ENCODE data around the gene SGF29. TPM values are rescaled to one million over a fixed set of nuclear protein-coding genes. Genes with fewer than 3 reads are reported as not detected.

The SGF29 gene
- total RNA-seq, 1 experiment from 2014 or later, result 22.3 TPM

GRCh38 chr16:28558456-28558855 lies 4.7 kb downstream of the SGF29 start:
- DNase-seq (no peak), ATAC-seq (no peak)
- H3K36me3 ChIP-seq (ENCODE audit: low read depth, low read length), result no peaks in the 10 kb centered on the region
- TF ChIP-seq CTCF (conservative IDR thresholded peaks at IDR 0.05; ENCODE audit: low read depth, low read length) (no peak), EZH2phosphoT487 (IDR thresholded peaks at IDR 0.05; ENCODE audit: borderline replicate concordance, low read length) (no peak), EZH2 (IDR thresholded peaks at IDR 0.05; ENCODE audit: low read length, unreplicated experiment) (no peak)
- H3K9me3 ChIP-seq (ENCODE audit: low read length), result no peaks in the 10 kb centered on the region
- peaks cover 12% of the 10 kb centered on the region for H3K79me2 ChIP-seq (ENCODE audit: low read length)
- no peaks in the 10 kb centered on the region for H3K27me3 ChIP-seq (ENCODE audit: low read length)
- no peaks in the 10 kb centered on the region for H3K9me2 ChIP-seq (replicated peaks; ENCODE audit: low read length)
- no peak overlapping the region for H3K4me3 ChIP-seq (ENCODE audit: low read length)
- ChIA-PET POLR2A (ENCODE audit: unreplicated experiment) (no interaction called here), CTCF (no interaction called here)
- no peak overlapping the region for H2AFZ ChIP-seq (ENCODE audit: low read length)
- intact Hi-C loops (cut with micrococcal nuclease), result no loop called here
- H3K27ac ChIP-seq (ENCODE audit: low read length), result no peak overlapping the region
- no peak overlapping the region for H3K9ac ChIP-seq (ENCODE audit: low read length)
- H3K4me2 ChIP-seq (ENCODE audit: low read length), result no peak overlapping the region
- BruUV-seq (replicated peaks), result no TSS peak
- no peaks in the 10 kb centered on the region for H3F3A ChIP-seq (ENCODE audit: low read length, unreplicated experiment)
- H3K4me1 ChIP-seq (ENCODE audit: insufficient read depth, low read length), result peaks cover 6% of the 10 kb centered on the region; the same call in 1 of the 2 replicates
- H4K20me1 ChIP-seq (ENCODE audit: low read length), result no peaks in the 10 kb centered on the region

- BruUV-seq (replicated peaks), result no TSS peak
- no peak overlapping the region for H3K27ac ChIP-seq (ENCODE audit: low read length)
- no peaks in the 10 kb centered on the region for H3K27me3 ChIP-seq (ENCODE audit: low read length)
- ChIA-PET POLR2A (ENCODE audit: unreplicated experiment) (no interaction called here), CTCF (no interaction called here)
- H3K36me3 ChIP-seq (ENCODE audit: low read depth, low read length), result no peaks in the 10 kb centered on the region
- intact Hi-C loops (cut with micrococcal nuclease), result no loop called here
- no peaks in the 10 kb centered on the region for H4K20me1 ChIP-seq (ENCODE audit: low read length)
- 0 out of 2 replicates have a peak, but pooled peaks cover 2% of the 10 kb centered on the region for H3K79me2 ChIP-seq (ENCODE audit: low read length)
- H3K4me3 ChIP-seq (ENCODE audit: low read length), result no peak overlapping the region
- H3K9me3 ChIP-seq (ENCODE audit: low read length), result no peaks in the 10 kb centered on the region
- H3F3A ChIP-seq (ENCODE audit: low read length, unreplicated experiment), result no peaks in the 10 kb centered on the region
- no peak overlapping the region for H3K4me2 ChIP-seq (ENCODE audit: low read length)
- TF ChIP-seq EZH2 (IDR thresholded peaks at IDR 0.05; ENCODE audit: low read length, unreplicated experiment) (no peak), CTCF (conservative IDR thresholded peaks at IDR 0.05; ENCODE audit: low read depth, low read length) (no peak), EZH2phosphoT487 (IDR thresholded peaks at IDR 0.05; ENCODE audit: borderline replicate concordance, low read length) (no peak)
- ATAC-seq, result no peak
- H3K4me1 ChIP-seq (ENCODE audit: insufficient read depth, low read length), result no peaks in the 10 kb centered on the region
- H2AFZ ChIP-seq (ENCODE audit: low read length), result no peak overlapping the region
- H3K9me2 ChIP-seq (replicated peaks; ENCODE audit: low read length), result no peaks in the 10 kb centered on the region
- no peak overlapping the region for H3K9ac ChIP-seq (ENCODE audit: low read length)
- no peak for DNase-seq
These were observed 8.0 kb downstream of the SGF29 start for GRCh38 chr16:28561557-28562187.

- intact Hi-C loops (cut with micrococcal nuclease), result no loop called here
- H2AFZ ChIP-seq (ENCODE audit: low read length), result no peak overlapping the region
- H3K4me1 ChIP-seq (ENCODE audit: insufficient read depth, low read length), result no peaks in the 10 kb centered on the region
- no peak overlapping the region for H3K9ac ChIP-seq (ENCODE audit: low read length)
- BruUV-seq (replicated peaks), result no TSS peak
- POLR2A ChIA-PET (ENCODE audit: unreplicated experiment), result no interaction called here
- no peak for ATAC-seq
- H3F3A ChIP-seq (ENCODE audit: low read length, unreplicated experiment), result no peaks in the 10 kb centered on the region
- no peak overlapping the region for H3K4me3 ChIP-seq (ENCODE audit: low read length)
- H3K9me3 ChIP-seq (ENCODE audit: low read length), result peaks cover 2% of the 10 kb centered on the region; the same call in 1 of the 2 replicates
- H4K20me1 ChIP-seq (ENCODE audit: low read length), result no peaks in the 10 kb centered on the region
- no peaks in the 10 kb centered on the region for H3K27me3 ChIP-seq (ENCODE audit: low read length)
- TF ChIP-seq EZH2 (IDR thresholded peaks at IDR 0.05; ENCODE audit: low read length, unreplicated experiment), result no peak
- no peak for TF ChIP-seq EZH2phosphoT487 (IDR thresholded peaks at IDR 0.05; ENCODE audit: borderline replicate concordance, low read length)
- TF ChIP-seq CTCF (conservative IDR thresholded peaks at IDR 0.05; ENCODE audit: low read depth, low read length), result no peak
- H3K9me2 ChIP-seq (replicated peaks; ENCODE audit: low read length), result no peaks in the 10 kb centered on the region
- H3K4me2 ChIP-seq (ENCODE audit: low read length), result no peak overlapping the region
- peaks cover 2% of the 10 kb centered on the region; the same call in 1 of the 2 replicates for H3K36me3 ChIP-seq (ENCODE audit: low read depth, low read length)
- CTCF ChIA-PET, result no interaction called here
- no peaks in the 10 kb centered on the region for H3K79me2 ChIP-seq (ENCODE audit: low read length)
- no peak for DNase-seq
- H3K27ac ChIP-seq (ENCODE audit: low read length), result no peak overlapping the region
These were observed 8.5 kb downstream of the SGF29 start for GRCh38 chr16:28562199-28562598.
